ENCODE measurements around the gene RAX2. TPM values are rescaled to one million over a fixed set of nuclear protein-coding genes. Genes with fewer than 3 reads are reported as not detected.

The RAX2 gene
- total and polyA plus RNA-seq, 10 of the 15 experiments (the other 5 are each of a cell fraction or from before 2014, with no cell fraction given), result not detected

- ChIA-PET RAD21 (ENCODE audit: unreplicated experiment) (no interaction called here), POLR2A (no interaction called here), SMC1A (ENCODE audit: uncharacterized antibody, unreplicated experiment) (no interaction called here), CTCF (no interaction called here)
- H3K27ac ChIP-seq (ENCODE audit: control insufficient read depth, insufficient read depth), result no peak overlapping the region
- intact Hi-C loops (cut with micrococcal nuclease; ENCODE audit: unreplicated experiment), result no loop called here
- no peaks in the 10 kb centered on the region for H3K36me3 ChIP-seq (ENCODE audit: control insufficient read depth in 2 of 2, insufficient read depth in 2 of 2, low read length in 1 of 2)
- no peaks in the 10 kb centered on the region for H3K79me2 ChIP-seq (ENCODE audit: control insufficient read depth, insufficient read depth, low read length)
- TF ChIP-seq KAT2A (conservative IDR thresholded peaks at IDR 0.05; ENCODE audit: control insufficient read depth, low read depth, low read length) (no peak), TBL1XR1 (IDR thresholded peaks at IDR 0.05; ENCODE audit: low read depth, low read length) (no peak), BRCA1 (IDR thresholded peaks at IDR 0.05; ENCODE audit: low read depth, low read length) (no peak), EED (IDR thresholded peaks at IDR 0.05; ENCODE audit: low read depth) (no peak), IRF4 (IDR thresholded peaks at IDR 0.05; ENCODE audit: low read depth, low read length) (no peak), HSF1 (IDR thresholded peaks at IDR 0.05; ENCODE audit: low read depth, low read length) (no peak), WRNIP1 (IDR thresholded peaks at IDR 0.05; ENCODE audit: borderline replicate concordance, low read depth, low read length) (no peak), STAT3 (IDR thresholded peaks at IDR 0.05; ENCODE audit: low read depth, low read length) (no peak), KDM1A (IDR thresholded peaks at IDR 0.05; ENCODE audit: borderline replicate concordance) (no peak), IKZF1 (conservative IDR thresholded peaks at IDR 0.05) (no peak), CREB1 (IDR thresholded peaks at IDR 0.05; ENCODE audit: low read depth) (no peak), SIX5 (IDR thresholded peaks at IDR 0.05; ENCODE audit: low read depth, low read length, severe bottlenecking) (no peak), POLR2AphosphoS2 (IDR thresholded peaks at IDR 0.05; ENCODE audit: low read depth, low read length) (no peak), JUNB (IDR thresholded peaks at IDR 0.05) (no peak), MXI1 (IDR thresholded peaks at IDR 0.05; ENCODE audit: low read depth, low read length) (no peak), NFIC (IDR thresholded peaks at IDR 0.05; ENCODE audit: low read depth, low read length) (no peak)
- TF ChIP-seq, protein P1, sequence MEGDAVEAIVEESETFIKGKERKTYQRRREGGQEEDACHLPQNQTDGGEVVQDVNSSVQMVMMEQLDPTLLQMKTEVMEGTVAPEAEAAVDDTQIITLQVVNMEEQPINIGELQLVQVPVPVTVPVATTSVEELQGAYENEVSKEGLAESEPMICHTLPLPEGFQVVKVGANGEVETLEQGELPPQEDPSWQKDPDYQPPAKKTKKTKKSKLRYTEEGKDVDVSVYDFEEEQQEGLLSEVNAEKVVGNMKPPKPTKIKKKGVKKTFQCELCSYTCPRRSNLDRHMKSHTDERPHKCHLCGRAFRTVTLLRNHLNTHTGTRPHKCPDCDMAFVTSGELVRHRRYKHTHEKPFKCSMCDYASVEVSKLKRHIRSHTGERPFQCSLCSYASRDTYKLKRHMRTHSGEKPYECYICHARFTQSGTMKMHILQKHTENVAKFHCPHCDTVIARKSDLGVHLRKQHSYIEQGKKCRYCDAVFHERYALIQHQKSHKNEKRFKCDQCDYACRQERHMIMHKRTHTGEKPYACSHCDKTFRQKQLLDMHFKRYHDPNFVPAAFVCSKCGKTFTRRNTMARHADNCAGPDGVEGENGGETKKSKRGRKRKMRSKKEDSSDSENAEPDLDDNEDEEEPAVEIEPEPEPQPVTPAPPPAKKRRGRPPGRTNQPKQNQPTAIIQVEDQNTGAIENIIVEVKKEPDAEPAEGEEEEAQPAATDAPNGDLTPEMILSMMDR (IDR thresholded peaks at IDR 0.05 in 2 of 3, conservative IDR thresholded peaks at IDR 0.05 in 1 of 3; ENCODE audit: control insufficient read depth in 2 of 3, extremely low read depth in 1 of 3, insufficient read depth in 1 of 3, low read depth in 3 of 3, low read length in 3 of 3), result no peak
- no peak for ATAC-seq
- no peak for FAIRE-seq
- no peaks in the 10 kb centered on the region for H3K4me1 ChIP-seq (ENCODE audit: control insufficient read depth, insufficient read depth, low read length)
- no peaks in the 10 kb centered on the region for H3K27me3 ChIP-seq (replicated peaks in 1 of 2; ENCODE audit: control insufficient read depth in 2 of 2, insufficient read depth in 2 of 2, low read length in 1 of 2)
- H3K9me3 ChIP-seq (replicated peaks; ENCODE audit: control insufficient read depth, insufficient read depth, low read length), result no peaks in the 10 kb centered on the region
- H3K4me2 ChIP-seq (ENCODE audit: control insufficient read depth, insufficient read depth), result no peak overlapping the region
- no peak overlapping the region for H3K4me3 ChIP-seq
- H2AFZ ChIP-seq (ENCODE audit: control insufficient read depth, low read depth, low read length), result no peak overlapping the region
- H4K20me1 ChIP-seq (ENCODE audit: control insufficient read depth, insufficient read depth), result no peaks in the 10 kb centered on the region
- no peak for DNase-seq (ENCODE audit: low read depth, low spot score)
- in situ Hi-C loops (cut with MboI), result no loop called here
- WGBS (ENCODE audit: insufficient coverage, insufficient replicate concordance, low lambda C conversion rate, missing lambda C conversion rate), result 26% methylated on average over 10 of the region's 10 CpGs
- no TSS peak for BruUV-seq (replicated peaks)
- H3K9ac ChIP-seq (ENCODE audit: control insufficient read depth, insufficient read depth, low read length), result no peak overlapping the region
These were observed 34.4 kb downstream of the RAX2 start for GRCh38 chr19:3737487-3738205.
